ENCODE data around the gene IKZF2. TPM values are rescaled to one million over a fixed set of nuclear protein-coding genes. Genes with fewer than 3 reads are reported as not detected.

Gene IKZF2
- total and polyA plus RNA-seq, 8 donors = 0.56 to 19.8 (median 4.5) TPM

GRCh38 chr2:213137064-213137463 is 14.3 kb downstream of the IKZF2 start:
- no peak overlapping the region for H3K27ac ChIP-seq
- no peaks in the 10 kb centered on the region for H3K27me3 ChIP-seq
- WGBS, 5 donors = 84 to 95% (median 91%) methylated on average over 4 of the region's 4 CpGs
- no peaks in the 10 kb centered on the region for H3K9me3 ChIP-seq
- no peaks in the 10 kb centered on the region for H3K36me3 ChIP-seq
- H3K4me1 ChIP-seq = no peaks in the 10 kb centered on the region
- H3K4me3 ChIP-seq = no peak overlapping the region
- intact Hi-C loops (cut with DNase I; ENCODE audit: low total_unique reads) = no loop called here
- TF ChIP-seq CTCF (IDR thresholded peaks at IDR 0.05) (no peak), EP300 (IDR thresholded peaks at IDR 0.05) (no peak), POLR2A (IDR thresholded peaks at IDR 0.05) (no peak), POLR2AphosphoS5 (IDR thresholded peaks at IDR 0.05) (no peak)
- DNase-seq = no peak

- intact Hi-C loops (cut with DNase I; ENCODE audit: low total_unique reads) = no loop called here
- TF ChIP-seq POLR2A (IDR thresholded peaks at IDR 0.05) = no peak
- no peak for TF ChIP-seq CTCF (IDR thresholded peaks at IDR 0.05)
- no peak for TF ChIP-seq EP300 (IDR thresholded peaks at IDR 0.05)
- TF ChIP-seq POLR2AphosphoS5 (IDR thresholded peaks at IDR 0.05) = no peak
Measured at GRCh38 chr2:213129311-213129710, 22.1 kb downstream of the IKZF2 start.

GRCh38 chr2:213125646-213126347 is 25.6 kb downstream of the IKZF2 start:
- 74 to 85% (median 78%) methylated on average over 3 of the region's 3 CpGs for WGBS, 5 donors
- Histone ChIP-seq H3K4me1 (no peaks in the 10 kb centered on the region), H3K9me3 (no peaks in the 10 kb centered on the region), H3K27ac (no peak overlapping the region), H3K4me3 (no peak overlapping the region), H3K36me3 (no peaks in the 10 kb centered on the region), H3K27me3 (no peaks in the 10 kb centered on the region)
- TF ChIP-seq EP300 (IDR thresholded peaks at IDR 0.05) = no peak
- TF ChIP-seq POLR2AphosphoS5 (IDR thresholded peaks at IDR 0.05) = no peak
- TF ChIP-seq CTCF (IDR thresholded peaks at IDR 0.05) = no peak
- TF ChIP-seq POLR2A (IDR thresholded peaks at IDR 0.05) = no peak
- intact Hi-C loops (cut with DNase I; ENCODE audit: low total_unique reads) = no loop called here
- no peak for DNase-seq

More at GRCh38 chr2:213129311-213129710, 22.1 kb downstream of the IKZF2 start:
- Histone ChIP-seq H3K9me3 (no peaks in the 10 kb centered on the region), H3K4me3 (no peak overlapping the region), H3K27ac (no peak overlapping the region), H3K36me3 (no peaks in the 10 kb centered on the region), H3K27me3 (no peaks in the 10 kb centered on the region), H3K4me1 (no peaks in the 10 kb centered on the region)
- DNase-seq = no peak
- 78 to 81% (median 79%) methylated on average over 5 of the region's 5 CpGs for WGBS, 5 donors

GRCh38 chr2:213122725-213123124 is 28.7 kb downstream of the IKZF2 start:
- no peaks in the 10 kb centered on the region for H3K27me3 ChIP-seq
- peak in 1 of 2 donors; percentile 22 for DNase-seq
- no peak overlapping the region for H3K27ac ChIP-seq
- H3K4me1 ChIP-seq = no peaks in the 10 kb centered on the region
- H3K9me3 ChIP-seq = no peaks in the 10 kb centered on the region
- no peak for TF ChIP-seq POLR2A (IDR thresholded peaks at IDR 0.05)
- no peak for TF ChIP-seq EP300 (IDR thresholded peaks at IDR 0.05)
- no peak for TF ChIP-seq POLR2AphosphoS5 (IDR thresholded peaks at IDR 0.05)
- no peak for TF ChIP-seq CTCF (IDR thresholded peaks at IDR 0.05)
- no peak overlapping the region for H3K4me3 ChIP-seq
- WGBS, 5 donors = 64 to 76% (median 69%) methylated on average over 4 of the region's 4 CpGs
- intact Hi-C loops (cut with DNase I; ENCODE audit: low total_unique reads) = no loop called here
- H3K36me3 ChIP-seq = no peaks in the 10 kb centered on the region
